HepG2 (cell line): ENCODE data around the gene GSS. TPM values are rescaled to one million over a fixed set of nuclear protein-coding genes. Genes with fewer than 3 reads are reported as not detected.

Source experiments
- FOXA3 ChIP-seq: IDR thresholded peaks from 2 replicates; pipeline ENCODE4 v1.6.1; 2016; ENCODE audit warnings: missing genetic modification reagents, missing compliant biosample characterization
- KDM5B ChIP-seq: sonication (generic); formaldehyde crosslinking; IDR thresholded peaks from 2 replicates; pipeline ENCODE4 v1.4.0; 2020; ENCODE audit warnings: missing genetic modification reagents, mild to moderate bottlenecking, borderline replicate concordance
- NRL ChIP-seq: sonication (generic); formaldehyde crosslinking; IDR thresholded peaks from 2 replicates; pipeline ENCODE4 v1.5.0; 2020; ENCODE audit warnings: missing genetic modification reagents, mild to moderate bottlenecking, moderate library complexity, borderline replicate concordance
- POLR2A ChIP-seq, 2 experiments: IDR thresholded peaks; 2 replicates each; pipeline ENCODE4 v1.6.1; 2011; ENCODE audit warnings: low read depth in 2 of 2, low read length in 2 of 2, mild to moderate bottlenecking in 1 of 2, moderate library complexity in 1 of 2; ENCODE audit not compliant: insufficient read depth in 1 of 2
- PRDM15 ChIP-seq: sonication (generic); formaldehyde crosslinking; IDR thresholded peaks from 2 replicates; pipeline ENCODE4 v1.4.0; 2020; ENCODE audit warnings: missing genetic modification reagents
- RBAK ChIP-seq: sonication (generic); formaldehyde crosslinking; IDR thresholded peaks from 2 replicates; pipeline ENCODE4 v1.5.1; 2020; ENCODE audit warnings: mild to moderate bottlenecking, missing genetic modification reagents
- RCOR2 ChIP-seq: IDR thresholded peaks from 2 replicates; pipeline ENCODE4 v1.6.1; 2016; ENCODE audit warnings: missing biosample characterization, missing genetic modification reagents
- SMAD9 ChIP-seq: sonication (generic); formaldehyde crosslinking; IDR thresholded peaks from 2 replicates; pipeline ENCODE4 v1.5.1; 2020; ENCODE audit warnings: mild to moderate bottlenecking, missing genetic modification reagents
- UBTF ChIP-seq: sonication (generic); formaldehyde crosslinking; IDR thresholded peaks from 2 replicates; pipeline ENCODE4 v1.4.0; 2020; ENCODE audit warnings: mild to moderate bottlenecking, missing genetic modification reagents
- ZNF335 ChIP-seq: sonication (generic); formaldehyde crosslinking; IDR thresholded peaks from 2 replicates; pipeline ENCODE4 v1.4.0; 2020; ENCODE audit warnings: missing genetic modification reagents
- ZNF546 ChIP-seq: sonication (generic); formaldehyde crosslinking; conservative IDR thresholded peaks from 2 replicates; pipeline ENCODE4 v1.8.1; 2023; ENCODE audit warnings: mild to moderate bottlenecking, missing genetic modification reagents
- ZNF747 ChIP-seq: sonication (generic); formaldehyde crosslinking; IDR thresholded peaks from 2 replicates; pipeline ENCODE4 v1.8.1; 2023; ENCODE audit warnings: missing genetic modification reagents, mild to moderate bottlenecking, borderline replicate concordance
- ZNF776 ChIP-seq: sonication (generic); formaldehyde crosslinking; IDR thresholded peaks from 2 replicates; pipeline ENCODE4 v1.4.0; 2020; ENCODE audit warnings: mild to moderate bottlenecking, missing genetic modification reagents
- ZNF788 ChIP-seq: sonication (generic); formaldehyde crosslinking; IDR thresholded peaks from 2 replicates; pipeline ENCODE4 v1.5.0; 2020; ENCODE audit warnings: mild to moderate bottlenecking, missing genetic modification reagents, borderline replicate concordance
- polyA plus RNA-seq, 8 experiments: library from polyadenylated mRNA; depleted of rRNA in 3 of 8; stranded (reverse) in 7 of 8; unstranded in 1 of 8; fragments of >200 nt; fragmentation: Illumina TruSeq in 4 of 8; extraction: Trizol in 4 of 8; gene quantifications; 2 replicates each; pipeline versions ENCODE4 v1.2.1 to v1.2.3, GENCODE V29; 2011 to 2016; ENCODE audit warnings: low read depth in 4 of 8, missing spikeins in 1 of 8, mixed read lengths in 1 of 8; ENCODE audit not compliant: insufficient read depth in 1 of 8
- total RNA-seq, 5 experiments: library from RNA; depleted of rRNA; stranded (reverse); fragments of >200 nt; fragmentation: Illumina TruSeq; extraction: Trizol; gene quantifications; 2 replicates each; pipeline ENCODE4 v1.2.3, GENCODE V29; 2016; ENCODE audit warnings: low read depth in 1 of 5
- TF ChIP-seq, protein P1 (sequence below): sonication (generic); formaldehyde crosslinking; IDR thresholded peaks from 2 replicates; pipeline ENCODE4 v1.5.0; 2020; ENCODE audit warnings: mild to moderate bottlenecking, missing genetic modification reagents, borderline replicate concordance

GSS gene
- total and polyA plus RNA-seq, 2 of the 13 experiments (the other 11 are each of a cell fraction or from before 2014, with no cell fraction given), result 80.1 to 102 TPM

DNA sequence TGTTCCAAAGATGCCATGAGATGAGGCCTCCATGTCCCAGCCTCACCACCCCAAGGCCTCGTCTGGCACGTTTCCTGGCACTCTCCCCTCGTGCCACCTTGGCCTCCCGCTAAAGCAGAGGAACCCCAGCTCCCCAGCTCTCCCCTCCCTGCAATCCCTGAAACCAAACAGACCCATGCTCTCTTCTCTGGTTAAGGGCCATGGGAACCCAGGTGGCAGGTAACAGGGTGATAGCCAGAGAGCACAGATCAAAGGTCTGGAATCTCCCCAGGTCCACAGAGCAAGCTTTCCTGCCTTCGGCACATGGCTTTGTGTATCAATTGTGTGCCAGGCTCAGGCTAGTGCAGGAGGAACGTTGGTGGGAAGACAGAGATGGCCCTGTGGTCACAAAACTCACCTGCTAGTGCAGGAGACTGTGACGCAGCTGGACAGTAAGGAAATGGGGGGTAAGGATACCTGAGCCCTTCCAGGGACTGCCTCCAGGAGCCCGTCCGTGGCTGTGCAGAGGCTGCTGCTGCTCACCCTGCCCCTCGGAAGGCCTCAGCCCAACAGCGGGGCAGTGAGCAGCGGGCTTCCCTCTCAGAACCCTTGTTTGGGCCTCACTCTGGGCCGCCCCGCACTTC, 39.0 kb upstream of the GSS start (continued):
- TF ChIP-seq, protein P1, sequence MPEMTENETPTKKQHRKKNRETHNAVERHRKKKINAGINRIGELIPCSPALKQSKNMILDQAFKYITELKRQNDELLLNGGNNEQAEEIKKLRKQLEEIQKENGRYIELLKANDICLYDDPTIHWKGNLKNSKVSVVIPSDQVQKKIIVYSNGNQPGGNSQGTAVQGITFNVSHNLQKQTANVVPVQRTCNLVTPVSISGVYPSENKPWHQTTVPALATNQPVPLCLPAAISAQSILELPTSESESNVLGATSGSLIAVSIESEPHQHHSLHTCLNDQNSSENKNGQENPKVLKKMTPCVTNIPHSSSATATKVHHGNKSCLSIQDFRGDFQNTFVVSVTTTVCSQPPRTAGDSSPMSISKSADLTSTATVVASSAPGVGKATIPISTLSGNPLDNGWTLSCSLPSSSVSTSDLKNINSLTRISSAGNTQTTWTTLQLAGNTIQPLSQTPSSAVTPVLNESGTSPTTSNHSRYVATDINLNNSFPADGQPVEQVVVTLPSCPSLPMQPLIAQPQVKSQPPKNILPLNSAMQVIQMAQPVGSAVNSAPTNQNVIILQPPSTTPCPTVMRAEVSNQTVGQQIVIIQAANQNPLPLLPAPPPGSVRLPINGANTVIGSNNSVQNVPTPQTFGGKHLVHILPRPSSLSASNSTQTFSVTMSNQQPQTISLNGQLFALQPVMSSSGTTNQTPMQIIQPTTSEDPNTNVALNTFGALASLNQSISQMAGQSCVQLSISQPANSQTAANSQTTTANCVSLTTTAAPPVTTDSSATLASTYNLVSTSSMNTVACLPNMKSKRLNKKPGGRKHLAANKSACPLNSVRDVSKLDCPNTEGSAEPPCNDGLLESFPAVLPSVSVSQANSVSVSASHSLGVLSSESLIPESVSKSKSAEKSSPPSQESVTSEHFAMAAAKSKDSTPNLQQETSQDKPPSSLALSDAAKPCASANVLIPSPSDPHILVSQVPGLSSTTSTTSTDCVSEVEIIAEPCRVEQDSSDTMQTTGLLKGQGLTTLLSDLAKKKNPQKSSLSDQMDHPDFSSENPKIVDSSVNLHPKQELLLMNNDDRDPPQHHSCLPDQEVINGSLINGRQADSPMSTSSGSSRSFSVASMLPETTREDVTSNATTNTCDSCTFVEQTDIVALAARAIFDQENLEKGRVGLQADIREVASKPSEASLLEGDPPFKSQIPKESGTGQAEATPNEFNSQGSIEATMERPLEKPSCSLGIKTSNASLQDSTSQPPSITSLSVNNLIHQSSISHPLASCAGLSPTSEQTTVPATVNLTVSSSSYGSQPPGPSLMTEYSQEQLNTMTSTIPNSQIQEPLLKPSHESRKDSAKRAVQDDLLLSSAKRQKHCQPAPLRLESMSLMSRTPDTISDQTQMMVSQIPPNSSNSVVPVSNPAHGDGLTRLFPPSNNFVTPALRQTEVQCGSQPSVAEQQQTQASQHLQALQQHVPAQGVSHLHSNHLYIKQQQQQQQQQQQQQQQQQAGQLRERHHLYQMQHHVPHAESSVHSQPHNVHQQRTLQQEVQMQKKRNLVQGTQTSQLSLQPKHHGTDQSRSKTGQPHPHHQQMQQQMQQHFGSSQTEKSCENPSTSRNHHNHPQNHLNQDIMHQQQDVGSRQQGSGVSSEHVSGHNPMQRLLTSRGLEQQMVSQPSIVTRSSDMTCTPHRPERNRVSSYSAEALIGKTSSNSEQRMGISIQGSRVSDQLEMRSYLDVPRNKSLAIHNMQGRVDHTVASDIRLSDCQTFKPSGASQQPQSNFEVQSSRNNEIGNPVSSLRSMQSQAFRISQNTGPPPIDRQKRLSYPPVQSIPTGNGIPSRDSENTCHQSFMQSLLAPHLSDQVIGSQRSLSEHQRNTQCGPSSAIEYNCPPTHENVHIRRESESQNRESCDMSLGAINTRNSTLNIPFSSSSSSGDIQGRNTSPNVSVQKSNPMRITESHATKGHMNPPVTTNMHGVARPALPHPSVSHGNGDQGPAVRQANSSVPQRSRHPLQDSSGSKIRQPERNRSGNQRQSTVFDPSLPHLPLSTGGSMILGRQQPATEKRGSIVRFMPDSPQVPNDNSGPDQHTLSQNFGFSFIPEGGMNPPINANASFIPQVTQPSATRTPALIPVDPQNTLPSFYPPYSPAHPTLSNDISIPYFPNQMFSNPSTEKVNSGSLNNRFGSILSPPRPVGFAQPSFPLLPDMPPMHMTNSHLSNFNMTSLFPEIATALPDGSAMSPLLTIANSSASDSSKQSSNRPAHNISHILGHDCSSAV, result no peak
- TF ChIP-seq SMAD9 (CRISPR knock-in tag) (no peak), RBAK (no peak; the same call in 1 of the 2 replicates), ZNF335 (CRISPR knock-in tag) (no peak), KDM5B (CRISPR knock-in tag) (peak; percentile 74; the same call in 1 of the 2 replicates), RCOR2 (CRISPR knock-in tag) (no peak), ZNF747 (no peak), PRDM15 (CRISPR knock-in tag) (no peak), UBTF (CRISPR knock-in tag) (peak; percentile 36), POLR2A (IDR thresholded peaks at IDR 0.05; ENCODE audit: insufficient read depth in 1 of 2, low read depth in 2 of 2, low read length in 2 of 2) (no peak), ZNF776 (CRISPR knock-in tag) (no peak), ZNF546 (CRISPR knock-in tag) (peak; percentile 57; the same call in 1 of the 2 replicates), FOXA3 (0 out of 2 replicates have a peak, but pooled peaks have one; percentile 42), NRL (0 out of 2 replicates have a peak, but pooled peaks have one; percentile 6), ZNF788 (CRISPR knock-in tag) (no peak; the same call in 1 of the 2 replicates)
